ENCODE measurements around the gene PPP1R12B.

- no peak for TF ChIP-seq TAF1 (IDR thresholded peaks at IDR 0.05; ENCODE audit: borderline replicate concordance, low read depth, low read length)
- TF ChIP-seq POLR2A (IDR thresholded peaks at IDR 0.05; ENCODE audit: low read depth, low read length) = no peak
- no peak for TF ChIP-seq POLR2AphosphoS5 (IDR thresholded peaks at IDR 0.05; ENCODE audit: low read depth, low read length)
Measured at GRCh38 chr1:202584707-202585589, 236.4 kb downstream of the PPP1R12B start.

Measured in GM12892 (cell line).